ENCODE measurements around the gene NBAS. TPM values are rescaled to one million over a fixed set of nuclear protein-coding genes. Genes with fewer than 3 reads are reported as not detected.

Gene NBAS
- polyA plus RNA-seq, 2 of the 4 experiments (the other 2 are of a cell fraction), result 16.7 to 34.9 TPM

DNA sequence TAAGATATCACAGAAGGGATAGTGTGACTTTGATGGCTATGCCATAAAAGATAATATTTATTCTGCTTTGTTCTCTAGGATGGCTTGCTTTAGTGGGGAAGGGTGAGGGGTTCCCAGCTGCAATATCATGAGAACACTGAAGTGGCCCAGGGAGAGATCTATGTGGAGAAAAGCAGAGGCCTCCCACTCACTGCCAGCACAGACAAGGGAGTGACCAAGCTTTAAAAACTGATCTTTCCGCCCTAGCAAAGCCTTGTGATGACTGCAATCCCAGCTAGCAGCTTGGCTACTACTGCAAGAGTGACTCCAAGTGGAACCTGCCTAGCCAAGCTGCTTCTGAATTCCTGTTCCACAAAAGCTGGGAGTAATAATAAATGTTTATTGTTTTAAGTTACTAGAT lies 22.7 kb upstream of the NBAS start (continued):
- no peak for TF ChIP-seq HMGXB4 (CRISPR knock-in tag; IDR thresholded peaks at IDR 0.05; ENCODE audit: borderline replicate concordance)
- no peak for TF ChIP-seq EHF (CRISPR knock-in tag; IDR thresholded peaks at IDR 0.05)
- TF ChIP-seq GATA3 (IDR thresholded peaks at IDR 0.05; ENCODE audit: borderline replicate concordance), result no peak
- TF ChIP-seq HOXB13 (CRISPR knock-in tag; IDR thresholded peaks at IDR 0.05; ENCODE audit: low read depth), result no peak
- no peak for TF ChIP-seq NFE2L2 (conservative IDR thresholded peaks at IDR 0.05; ENCODE audit: low read length)
- no peak for TF ChIP-seq FOSL2 (IDR thresholded peaks at IDR 0.05)
- no peak for TF ChIP-seq FOSL2 (CRISPR knock-in tag; IDR thresholded peaks at IDR 0.05)
- no peak for TF ChIP-seq CHD2 (IDR thresholded peaks at IDR 0.05; ENCODE audit: low read length, partially characterized antibody)
- no peak for TF ChIP-seq ATOH8 (CRISPR knock-in tag; IDR thresholded peaks at IDR 0.05; ENCODE audit: low read depth)
- no peak for TF ChIP-seq MAFK (IDR thresholded peaks at IDR 0.05; ENCODE audit: partially characterized antibody)

- Histone ChIP-seq H3K4me3 (no peak overlapping the region), H3K4me2 (no peak overlapping the region), H3K9me3 (no peaks in the 10 kb centered on the region), H3K4me1 (no peaks in the 10 kb centered on the region), H3K27ac (no peak overlapping the region)
- ChIA-PET POLR2A (no interaction called here), CTCF (interaction anchor here (0.7 to 1.2 kb wide), 2 partner anchors 803 to 920 kb away, joined by 3 to 5 read pairs; no protein-coding TSS in a partner anchor)
- no peak for FAIRE-seq
- no peak for DNase-seq (ENCODE audit: low read depth in 1 of 2, low spot score in 1 of 2)
- no peak for TF ChIP-seq GATA3 (IDR thresholded peaks at IDR 0.05; ENCODE audit: borderline replicate concordance)
- no peak for ATAC-seq
- 58% methylated on average over 15 of the region's 15 CpGs for WGBS (ENCODE audit: missing lambda C conversion rate)
These were observed 21.7 kb upstream of the NBAS start for GRCh38 chr2:15582710-15583357.

DNA sequence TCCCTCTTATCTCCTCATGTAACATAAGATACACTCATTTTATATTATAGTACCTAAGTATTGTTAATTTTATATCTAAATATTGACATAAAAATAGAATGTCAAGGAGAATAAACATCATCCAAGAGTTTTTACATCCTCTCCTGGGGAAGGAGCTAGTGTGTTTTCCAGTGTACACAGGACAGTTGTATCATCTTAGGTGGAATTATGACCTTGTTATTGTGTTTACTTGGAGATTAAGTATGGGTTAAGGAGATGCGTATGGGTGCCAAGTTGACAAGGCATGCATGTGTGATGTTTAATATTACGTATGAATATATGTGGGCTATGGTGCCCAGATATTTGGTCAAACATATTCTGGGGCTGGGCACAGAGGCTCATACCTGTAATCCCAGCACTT lies 19.3 kb upstream of the NBAS start:
- FAIRE-seq, result no peak
- 71% methylated on average over 2 of the region's 2 CpGs for WGBS (ENCODE audit: missing lambda C conversion rate)

DNA sequence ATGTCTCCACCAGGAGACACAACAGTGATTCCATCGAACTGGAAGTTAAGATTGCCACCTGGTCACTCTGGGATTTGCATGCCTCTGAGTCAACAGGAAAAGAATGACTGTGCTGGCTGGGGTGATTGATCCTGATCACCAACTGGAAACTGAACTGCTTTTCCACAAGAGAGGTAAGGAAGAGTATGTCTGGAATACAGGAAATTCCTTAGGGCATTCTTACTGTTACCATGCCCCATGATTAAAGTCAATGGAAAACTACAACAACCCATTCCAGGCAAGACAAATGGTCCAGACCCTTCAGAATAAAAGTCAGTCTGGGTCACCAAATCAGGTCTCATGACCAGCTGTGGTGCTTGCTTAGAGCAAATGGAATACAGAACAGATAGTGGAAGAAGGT lies 18.5 kb upstream of the NBAS start:
- H3K4me3 ChIP-seq, result no peak overlapping the region
- no peak for ATAC-seq
- FAIRE-seq, result no peak
- 0% methylated on average over 1 of the region's 1 CpG for WGBS (ENCODE audit: missing lambda C conversion rate)
- no peak overlapping the region for H3K27ac ChIP-seq
- H3K4me1 ChIP-seq, result no peaks in the 10 kb centered on the region
- TF ChIP-seq SMC3 (IDR thresholded peaks at IDR 0.05) (no peak), MAFK (IDR thresholded peaks at IDR 0.05; ENCODE audit: partially characterized antibody) (no peak), POLR2A (IDR thresholded peaks at IDR 0.05; ENCODE audit: low read length) (no peak), NFE2L2 (conservative IDR thresholded peaks at IDR 0.05; ENCODE audit: low read length) (no peak), BHLHE40 (IDR thresholded peaks at IDR 0.05; ENCODE audit: low read depth, low read length) (no peak), PHF8 (IDR thresholded peaks at IDR 0.05; ENCODE audit: borderline replicate concordance, low read depth) (no peak), FOSB (CRISPR knock-in tag; IDR thresholded peaks at IDR 0.05) (no peak), HOXB13 (CRISPR knock-in tag; IDR thresholded peaks at IDR 0.05; ENCODE audit: low read depth) (no peak), JUN (IDR thresholded peaks at IDR 0.05) (no peak), KDM5A (IDR thresholded peaks at IDR 0.05) (no peak), CBX2 (IDR thresholded peaks at IDR 0.05; ENCODE audit: borderline replicate concordance, low read depth) (no peak), RAD21 (conservative IDR thresholded peaks at IDR 0.05 in 1 of 2, IDR thresholded peaks at IDR 0.05 in 1 of 2) (no peak), RARB (CRISPR knock-in tag; IDR thresholded peaks at IDR 0.05) (no peak), EHF (CRISPR knock-in tag; IDR thresholded peaks at IDR 0.05) (no peak)
- TF ChIP-seq, protein P1, sequence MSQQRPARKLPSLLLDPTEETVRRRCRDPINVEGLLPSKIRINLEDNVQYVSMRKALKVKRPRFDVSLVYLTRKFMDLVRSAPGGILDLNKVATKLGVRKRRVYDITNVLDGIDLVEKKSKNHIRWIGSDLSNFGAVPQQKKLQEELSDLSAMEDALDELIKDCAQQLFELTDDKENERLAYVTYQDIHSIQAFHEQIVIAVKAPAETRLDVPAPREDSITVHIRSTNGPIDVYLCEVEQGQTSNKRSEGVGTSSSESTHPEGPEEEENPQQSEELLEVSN (IDR thresholded peaks at IDR 0.05; ENCODE audit: borderline replicate concordance, low read depth), result no peak
- no peaks in the 10 kb centered on the region for H3K9me3 ChIP-seq
- ChIA-PET CTCF (interaction anchor here (10.1 kb wide), 1 partner anchor 9 kb away, joined by 147 read pairs; the partner anchor contains the start of gene DDX1), POLR2A (no interaction called here)
- DNase-seq (ENCODE audit: low read depth in 1 of 2, low spot score in 1 of 2), result no peak
- no peak overlapping the region for H3K4me2 ChIP-seq

More for the DNA sequence above, 19.3 kb upstream of the NBAS start:
- H3K4me2 ChIP-seq, result no peak overlapping the region
- no peak overlapping the region for H3K27ac ChIP-seq
- H3K4me1 ChIP-seq, result no peaks in the 10 kb centered on the region
- ChIA-PET CTCF (no interaction called here), POLR2A (no interaction called here)
- H3K4me3 ChIP-seq, result no peak overlapping the region
- ATAC-seq (no peak), DNase-seq (ENCODE audit: low read depth in 1 of 2, low spot score in 1 of 2) (no peak)
- no peaks in the 10 kb centered on the region for H3K9me3 ChIP-seq
- TF ChIP-seq EP300 (IDR thresholded peaks at IDR 0.05) (no peak), MAFK (IDR thresholded peaks at IDR 0.05; ENCODE audit: partially characterized antibody) (no peak), ZFP36 (IDR thresholded peaks at IDR 0.05; ENCODE audit: borderline replicate concordance, partially characterized antibody) (no peak), RARB (CRISPR knock-in tag; IDR thresholded peaks at IDR 0.05) (no peak), HES2 (IDR thresholded peaks at IDR 0.05) (no peak), SMC3 (IDR thresholded peaks at IDR 0.05) (no peak)
- TF ChIP-seq, protein P2, sequence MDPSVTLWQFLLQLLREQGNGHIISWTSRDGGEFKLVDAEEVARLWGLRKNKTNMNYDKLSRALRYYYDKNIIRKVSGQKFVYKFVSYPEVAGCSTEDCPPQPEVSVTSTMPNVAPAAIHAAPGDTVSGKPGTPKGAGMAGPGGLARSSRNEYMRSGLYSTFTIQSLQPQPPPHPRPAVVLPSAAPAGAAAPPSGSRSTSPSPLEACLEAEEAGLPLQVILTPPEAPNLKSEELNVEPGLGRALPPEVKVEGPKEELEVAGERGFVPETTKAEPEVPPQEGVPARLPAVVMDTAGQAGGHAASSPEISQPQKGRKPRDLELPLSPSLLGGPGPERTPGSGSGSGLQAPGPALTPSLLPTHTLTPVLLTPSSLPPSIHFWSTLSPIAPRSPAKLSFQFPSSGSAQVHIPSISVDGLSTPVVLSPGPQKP (IDR thresholded peaks at IDR 0.05; ENCODE audit: low read depth, low read length), result no peak

All from A549 (cell line).